Stimulated activated CD8-positive, alpha-beta memory T cell treated with anti-CD3 and anti-CD28 coated beads, Interleukin-7, amount 100 ng/mL, for 48 hours (primary cell): ENCODE data around the gene RAD51B.

Source experiments
- DNase-seq, 2 donors: peaks; one replicate each; pipeline ENCODE4 v3.0.0-alpha.2; 2020; ENCODE audit warnings: low read depth in 1 of 2; ENCODE audit errors: extremely low read depth in 1 of 2

The RAD51B gene

GRCh38 chr14:68140076-68140741 is 320.6 kb downstream of the RAD51B start:
- DNase-seq = no peak

GRCh38 chr14:68140806-68141205 is 321.2 kb downstream of the RAD51B start:
- no peak for DNase-seq

GRCh38 chr14:68141281-68142088 is 321.9 kb downstream of the RAD51B start:
- no peak for DNase-seq

- DNase-seq = no peak
Observed at GRCh38 chr14:68143341-68143841, 323.8 kb downstream of the RAD51B start.

GRCh38 chr14:68144051-68144681 is 324.6 kb downstream of the RAD51B start:
- DNase-seq = no peak

GRCh38 chr14:68145036-68145435 is 325.5 kb downstream of the RAD51B start:
- no peak for DNase-seq

GRCh38 chr14:68145539-68145938 is 326.0 kb downstream of the RAD51B start:
- DNase-seq = no peak

- DNase-seq = no peak
Observed at GRCh38 chr14:68146818-68147217, 327.2 kb downstream of the RAD51B start.

- DNase-seq = no peak
Observed at GRCh38 chr14:68147303-68147702, 327.7 kb downstream of the RAD51B start.

- no peak for DNase-seq
Observed at GRCh38 chr14:68148276-68148675, 328.7 kb downstream of the RAD51B start.

GRCh38 chr14:68148763-68149162 is 329.2 kb downstream of the RAD51B start:
- DNase-seq = no peak

GRCh38 chr14:68153275-68153674 is 333.7 kb downstream of the RAD51B start:
- DNase-seq = no peak

- DNase-seq = no peak
Observed at GRCh38 chr14:68154275-68154674, 334.7 kb downstream of the RAD51B start.

- DNase-seq = no peak
Observed at GRCh38 chr14:68157971-68158371, 338.4 kb downstream of the RAD51B start.

GRCh38 chr14:68158640-68159039 is 339.1 kb downstream of the RAD51B start:
- no peak for DNase-seq

GRCh38 chr14:68159701-68160633 is 340.4 kb downstream of the RAD51B start:
- DNase-seq = no peak

GRCh38 chr14:68160779-68161546 is 341.4 kb downstream of the RAD51B start:
- no peak for DNase-seq

- DNase-seq = no peak
Observed at GRCh38 chr14:68162887-68163286, 343.3 kb downstream of the RAD51B start.

- no peak for DNase-seq
Observed at GRCh38 chr14:68164711-68165113, 345.1 kb downstream of the RAD51B start.
